GM18867 (cell line): ENCODE measurements around the gene MOBP.

ENCODE experiments used
- ATAC-seq: cut with Tn5 transposase; IDR thresholded peaks from one replicate; pipeline ENCODE4 v1.9.1; 2021; ENCODE audit warnings: mild to moderate bottlenecking, moderate library complexity; ENCODE audit not compliant: unreplicated experiment

The MOBP gene

DNA sequence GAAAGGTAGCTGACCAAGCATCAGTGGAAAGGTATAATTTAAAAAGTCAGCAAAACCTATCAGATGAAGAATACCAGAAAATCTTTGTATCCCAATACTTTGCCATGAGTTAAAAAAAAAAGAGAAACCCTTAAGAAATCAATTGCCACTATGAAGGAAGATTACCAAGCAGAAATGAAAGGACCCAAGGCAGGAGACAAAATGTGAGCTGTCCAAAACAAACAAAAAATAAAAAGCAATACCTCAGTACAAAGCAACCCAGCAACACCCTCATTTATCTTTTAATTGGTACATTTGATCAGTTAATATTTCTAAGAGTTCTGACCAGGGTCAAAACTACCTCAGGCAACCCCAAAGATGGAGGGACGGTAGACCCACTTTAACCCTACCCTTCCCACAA is 65.3 kb downstream of the MOBP start:
- no peak for ATAC-seq

DNA sequence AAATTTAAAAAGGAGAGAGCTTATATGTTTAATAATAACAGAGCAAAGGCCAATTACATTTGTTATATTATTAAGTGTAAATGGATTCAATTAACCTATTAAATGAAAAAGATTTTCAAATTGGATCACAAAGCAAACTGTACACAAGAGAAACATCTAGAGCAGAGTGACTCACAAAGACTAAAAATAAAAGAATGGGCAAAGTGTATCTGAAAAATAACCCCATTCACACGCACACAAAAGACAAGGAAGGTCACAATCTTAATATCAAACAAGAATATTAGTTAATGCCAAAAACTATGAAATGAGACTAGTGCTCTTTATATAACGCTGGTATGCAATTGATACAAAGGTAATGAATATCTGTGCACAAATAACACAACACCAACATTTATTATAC is 65.7 kb downstream of the MOBP start:
- ATAC-seq = no peak

DNA sequence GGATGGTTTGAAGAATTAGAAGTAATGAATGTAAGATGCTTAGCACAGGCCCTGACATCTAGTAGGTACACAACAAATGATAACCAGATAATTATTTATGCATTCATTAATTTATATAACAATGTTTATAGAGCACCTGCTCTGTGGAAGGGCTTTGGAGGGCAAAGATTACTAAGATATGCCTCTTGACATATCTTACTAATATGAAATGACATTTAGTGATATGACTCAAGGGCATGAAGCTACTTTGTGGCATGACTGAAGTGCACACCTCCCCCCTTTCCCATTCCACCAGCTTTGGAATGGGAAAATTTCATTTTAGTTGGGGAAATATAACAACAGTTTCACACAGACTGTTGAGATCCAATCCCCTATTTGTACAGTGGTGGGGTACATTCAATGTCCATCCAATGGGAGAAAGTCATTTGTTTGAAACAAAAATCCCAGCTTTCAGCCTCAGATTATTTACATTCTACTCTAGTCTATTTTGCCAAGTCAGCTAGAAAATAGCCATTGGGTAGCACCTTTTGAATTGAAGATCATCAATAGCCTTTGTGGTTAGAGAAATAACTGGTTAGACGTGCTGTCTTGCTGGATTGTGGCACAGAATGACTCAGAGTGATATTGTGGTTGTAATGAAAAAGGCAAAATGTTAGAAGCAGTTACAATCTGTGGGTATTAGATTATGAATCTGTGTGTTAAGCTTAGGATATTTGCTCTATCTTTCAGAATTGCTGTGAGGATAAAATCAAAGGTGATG is 72.9 kb downstream of the MOBP start:
- peak; percentile 75 for ATAC-seq

DNA sequence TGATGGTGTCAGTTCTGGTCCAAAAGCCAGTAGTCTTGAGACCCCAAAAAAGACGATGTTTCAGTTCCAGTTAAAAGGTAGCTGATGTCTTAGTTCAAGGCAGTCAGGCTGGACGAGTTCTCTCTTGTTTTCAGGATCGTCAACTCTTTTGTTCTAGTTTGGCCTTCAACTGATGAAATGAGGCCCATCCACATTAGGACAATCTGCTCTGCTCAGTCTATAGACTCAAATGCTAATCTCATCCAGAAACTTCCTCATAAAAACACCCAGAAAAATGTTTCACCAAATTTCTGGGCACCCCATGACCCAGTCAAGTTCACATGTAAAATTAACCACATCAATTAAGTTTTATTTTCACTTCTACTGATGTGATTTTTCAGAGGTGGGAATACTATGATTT is 74.0 kb downstream of the MOBP start:
- ATAC-seq = no peak

DNA sequence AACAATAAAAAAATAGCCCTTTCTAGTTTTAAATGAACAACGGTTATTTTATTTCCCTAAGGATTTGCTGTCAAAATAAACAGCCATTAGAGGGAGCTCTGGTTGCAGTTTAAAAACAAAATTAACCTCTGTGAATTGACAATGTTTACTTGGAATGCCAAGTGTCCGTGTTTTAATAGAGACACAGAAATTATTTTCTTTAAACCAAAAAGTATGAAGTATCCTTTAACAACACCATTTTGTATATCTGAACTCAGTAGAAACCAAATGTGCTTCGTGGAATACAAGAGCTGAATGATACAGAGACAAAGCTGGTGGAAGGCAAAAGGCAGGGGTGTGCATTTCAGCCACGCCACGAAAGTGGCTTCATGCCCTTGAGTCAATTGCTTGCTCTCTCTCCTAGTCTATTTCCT is 74.4 kb downstream of the MOBP start:
- ATAC-seq = no peak

GRCh38 chr3:39542588-39542988 is 75.1 kb downstream of the MOBP start:
- ATAC-seq = peak; percentile 49

- ATAC-seq = no peak
Measured at GRCh38 chr3:39548282-39548681, 80.8 kb downstream of the MOBP start.

- ATAC-seq = no peak
Measured at GRCh38 chr3:39550354-39551051, 83.0 kb downstream of the MOBP start.
